Stomach (tissue), 9 donors: ENCODE measurements around the gene SLC4A4. TPM values are rescaled to one million over a fixed set of nuclear protein-coding genes. Genes with fewer than 3 reads are reported as not detected.

Experiments used
- DNase-seq, 2 donors: peaks; one replicate each; pipeline versions ENCODE4 v3.0.0 to v3.0.0-alpha.2; 2013 to 2019
- H3K27ac ChIP-seq, 5 donors: fragments of 200-600 bp in 4 of 5; sonication (generic) in 4 of 5; one replicate each; pipeline ENCODE4 v1.5.1; 2013 to 2019; ENCODE audit warnings: mild to moderate bottlenecking in 1 of 5, moderate library complexity in 1 of 5
- H3K27me3 ChIP-seq, 3 donors: fragments of 200-600 bp; sonication (generic); one replicate each; pipeline ENCODE4 v1.5.1; 2017 to 2019; ENCODE audit warnings: mixed run types in 1 of 3
- H3K36me3 ChIP-seq, 4 donors: fragments of 200-600 bp; sonication (generic); 1 replicate in 3 of 4; 2 replicates in 1 of 4; pipeline ENCODE4 v1.5.1; 2016 to 2019
- H3K4me1 ChIP-seq, 4 donors: fragments of 200-600 bp; sonication (generic); one replicate each; pipeline ENCODE4 v1.5.1; 2016 to 2019
- H3K4me3 ChIP-seq, 4 donors: fragments of 200-600 bp; sonication (generic) in 3 of 4; one replicate each; pipeline ENCODE4 v1.5.1; 2016 to 2019; ENCODE audit warnings: mild to moderate bottlenecking in 1 of 4
- H3K9me3 ChIP-seq, 4 donors: fragments of 200-600 bp; sonication (generic); one replicate each; pipeline ENCODE4 v1.5.1; 2016 to 2019
- CTCF ChIP-seq, 7 experiments: fragments of 450-650 bp in 4 of 7; fragments of 200-600 bp in 3 of 7; sonication (generic) in 3 of 7; IDR thresholded peaks; one replicate each; pipeline ENCODE4 v1.5.1; 2016 to 2019; ENCODE audit warnings: antibody characterized with exemption in 7 of 7, control low read depth in 2 of 7, mild to moderate bottlenecking in 1 of 7
- EP300 ChIP-seq: sonication (generic); formaldehyde crosslinking; IDR thresholded peaks from one replicate; pipeline ENCODE4 v1.6.1; 2017; ENCODE audit warnings: antibody characterized with exemption
- POLR2A ChIP-seq, 4 donors: fragments of 450-650 bp; IDR thresholded peaks; one replicate each; pipeline ENCODE4 v1.6.1; 2016; ENCODE audit warnings: antibody characterized with exemption in 4 of 4, control low read depth in 2 of 4, mild to moderate bottlenecking in 1 of 4, moderate library complexity in 1 of 4
- POLR2AphosphoS5 ChIP-seq, 3 donors: sonication (generic); formaldehyde crosslinking; IDR thresholded peaks; one replicate each; pipeline ENCODE4 v1.6.1; 2016; ENCODE audit warnings: antibody characterized with exemption in 3 of 3
- WGBS, 5 donors: extraction: QIAGEN DNeasy Blood & Tissue Kit in 3 of 5; methylation state at CpG; one replicate each; pipeline versions ENCODE4 v1.1.5 to v1.1.7; 2013 to 2018; 5-methylcytosine and 5-hydroxymethylcytosine counted together
- intact Hi-C: fragments of 100-400 bp; cut with DNase I; formaldehyde crosslinking; loops from one replicate; pipeline ENCODE4 v1.15.1; 2023; ENCODE audit warnings: low total_unique reads
- polyA plus RNA-seq, 3 donors: library from polyadenylated mRNA; stranded (reverse); fragments of 200-250 nt; gene quantifications; one replicate each; pipeline ENCODE4 v1.2.3, GENCODE V29; 2013
- total RNA-seq, 5 donors: library from RNA; depleted of rRNA; stranded (reverse); fragments of >200 nt; gene quantifications; one replicate each; pipeline versions ENCODE4 v1.1.0 to v1.2.3, GENCODE V29; 2014 to 2016
- donor health status: healthy with polysubstance abuse.
- donor health status: Bipolar disorder and iron deficiency.
- donor health status: healthy.

SLC4A4 gene
- total and polyA plus RNA-seq, 8 donors, result 1.8 to 95.3 (median 12.8) TPM

- 71 to 92% (median 87%) methylated on average over 3 of the region's 3 CpGs for WGBS, 5 donors
- DNase-seq, result no peak
- no peak for TF ChIP-seq POLR2A (IDR thresholded peaks at IDR 0.05)
- no peak for TF ChIP-seq CTCF (IDR thresholded peaks at IDR 0.05)
- TF ChIP-seq POLR2AphosphoS5 (IDR thresholded peaks at IDR 0.05), result no peak
- no peak for TF ChIP-seq EP300
- Histone ChIP-seq H3K4me3 (no peak overlapping the region), H3K4me1 (peaks cover 0 to 30% (median 9%) of the 10 kb centered on the region in 4 donors), H3K9me3 (no peaks in the 10 kb centered on the region), H3K36me3 (no peaks in the 10 kb centered on the region), H3K27me3 (no peaks in the 10 kb centered on the region), H3K27ac (no peak overlapping the region)
- intact Hi-C loops, result no loop called here
Measured at GRCh38 chr4:71333368-71333767, 5.5 kb upstream of the SLC4A4 start.

DNA sequence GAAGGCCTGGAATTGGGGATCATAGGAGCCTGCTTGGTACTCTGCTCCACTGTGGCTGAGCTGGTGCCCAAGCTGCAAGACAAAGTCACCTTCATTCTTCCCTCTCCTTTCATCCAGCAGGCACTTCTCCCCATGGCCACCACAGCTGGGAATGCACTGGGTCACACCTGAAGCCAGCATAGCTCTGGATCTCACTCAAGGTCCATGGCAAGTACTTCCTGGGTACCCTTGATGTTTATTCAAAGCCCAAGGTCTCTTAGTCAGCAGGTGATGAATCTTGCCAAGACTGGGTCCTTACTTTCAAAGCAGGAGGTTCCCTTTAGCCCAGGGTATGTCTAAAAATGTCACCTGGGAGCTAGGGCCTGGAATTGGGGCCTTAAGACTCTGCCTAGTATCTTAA lies 4.9 kb upstream of the SLC4A4 start:
- H3K27me3 ChIP-seq, result no peaks in the 10 kb centered on the region
- TF ChIP-seq CTCF (IDR thresholded peaks at IDR 0.05) (no peak), POLR2AphosphoS5 (IDR thresholded peaks at IDR 0.05) (no peak), POLR2A (IDR thresholded peaks at IDR 0.05) (no peak), EP300 (no peak)
- H3K4me3 ChIP-seq, result no peak overlapping the region
- no peak overlapping the region for H3K27ac ChIP-seq
- H3K9me3 ChIP-seq, result no peaks in the 10 kb centered on the region
- intact Hi-C loops, result no loop called here
- H3K36me3 ChIP-seq, result no peaks in the 10 kb centered on the region
- no peak for DNase-seq
- H3K4me1 ChIP-seq, result peaks cover 0 to 30% (median 9%) of the 10 kb centered on the region in 4 donors

DNA sequence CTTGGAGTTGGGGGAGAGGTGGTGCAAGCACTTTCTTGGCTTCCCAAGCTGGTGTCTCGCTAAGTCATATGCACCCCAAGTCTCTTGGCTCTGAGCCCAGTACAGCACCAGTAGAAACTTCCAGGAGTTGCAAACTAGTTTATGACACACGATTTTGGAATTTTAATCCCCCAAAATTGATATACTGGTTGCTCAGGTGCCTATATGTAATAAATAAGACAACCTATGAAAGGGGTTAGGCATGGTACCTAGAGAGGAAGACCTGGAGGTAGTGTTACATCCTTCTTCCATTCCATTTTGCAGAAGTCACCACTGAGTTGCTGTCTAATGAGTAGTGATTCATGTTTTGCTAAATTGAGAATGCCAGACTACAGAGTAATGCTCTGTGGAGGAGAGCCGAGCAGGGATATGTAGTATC lies 4.3 kb upstream of the SLC4A4 start:
- TF ChIP-seq CTCF (IDR thresholded peaks at IDR 0.05) (no peak), POLR2AphosphoS5 (IDR thresholded peaks at IDR 0.05) (no peak), POLR2A (IDR thresholded peaks at IDR 0.05) (no peak), EP300 (no peak)
- Histone ChIP-seq H3K27ac (no peak overlapping the region), H3K4me1 (peaks cover 0 to 30% (median 9%) of the 10 kb centered on the region in 4 donors), H3K27me3 (no peaks in the 10 kb centered on the region), H3K4me3 (no peak overlapping the region), H3K9me3 (no peaks in the 10 kb centered on the region), H3K36me3 (no peaks in the 10 kb centered on the region)
- DNase-seq, result no peak
- intact Hi-C loops, result no loop called here
- 50 to 72% (median 61%) methylated on average over 3 of the region's 3 CpGs for WGBS, 5 donors

- Histone ChIP-seq H3K9me3 (no peaks in the 10 kb centered on the region), H3K27me3 (no peaks in the 10 kb centered on the region), H3K27ac (no peak overlapping the region), H3K4me1 (peaks cover 0 to 14% (median 0%) of the 10 kb centered on the region in 4 donors), H3K4me3 (no peak overlapping the region), H3K36me3 (no peaks in the 10 kb centered on the region)
- 72 to 85% (median 79%) methylated on average over 2 of the region's 2 CpGs for WGBS, 5 donors
- no peak for DNase-seq
- intact Hi-C loops, result no loop called here
- TF ChIP-seq EP300 (no peak), CTCF (IDR thresholded peaks at IDR 0.05) (no peak), POLR2AphosphoS5 (IDR thresholded peaks at IDR 0.05) (no peak), POLR2A (IDR thresholded peaks at IDR 0.05) (no peak)
Measured at GRCh38 chr4:71343670-71344466, 5.0 kb downstream of the SLC4A4 start.
